Measurements from ENCODE around the gene LHX4. TPM values are rescaled to one million over a fixed set of nuclear protein-coding genes. Genes with fewer than 3 reads are reported as not detected.

LHX4 gene
- total and polyA plus RNA-seq, 4 donors, result under 0.01 to 0.19 (median 0.05) TPM

DNA sequence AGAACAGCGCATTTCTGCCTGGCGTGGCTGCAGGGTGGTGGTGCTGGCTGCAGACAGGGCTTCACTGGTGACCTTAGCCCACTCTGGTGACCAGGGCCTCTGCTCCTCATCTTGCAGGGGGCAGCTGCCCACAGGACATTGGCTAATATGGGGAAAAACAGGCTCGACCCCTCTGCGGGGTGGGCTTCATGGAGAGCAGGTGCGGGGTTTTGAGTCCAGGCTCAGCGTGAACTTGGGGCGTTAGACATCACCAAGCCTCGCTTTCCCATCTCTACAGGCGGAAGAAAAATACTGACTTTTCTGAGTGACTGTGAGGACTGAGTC is 24.4 kb downstream of the LHX4 start:
- TF ChIP-seq, protein P1, sequence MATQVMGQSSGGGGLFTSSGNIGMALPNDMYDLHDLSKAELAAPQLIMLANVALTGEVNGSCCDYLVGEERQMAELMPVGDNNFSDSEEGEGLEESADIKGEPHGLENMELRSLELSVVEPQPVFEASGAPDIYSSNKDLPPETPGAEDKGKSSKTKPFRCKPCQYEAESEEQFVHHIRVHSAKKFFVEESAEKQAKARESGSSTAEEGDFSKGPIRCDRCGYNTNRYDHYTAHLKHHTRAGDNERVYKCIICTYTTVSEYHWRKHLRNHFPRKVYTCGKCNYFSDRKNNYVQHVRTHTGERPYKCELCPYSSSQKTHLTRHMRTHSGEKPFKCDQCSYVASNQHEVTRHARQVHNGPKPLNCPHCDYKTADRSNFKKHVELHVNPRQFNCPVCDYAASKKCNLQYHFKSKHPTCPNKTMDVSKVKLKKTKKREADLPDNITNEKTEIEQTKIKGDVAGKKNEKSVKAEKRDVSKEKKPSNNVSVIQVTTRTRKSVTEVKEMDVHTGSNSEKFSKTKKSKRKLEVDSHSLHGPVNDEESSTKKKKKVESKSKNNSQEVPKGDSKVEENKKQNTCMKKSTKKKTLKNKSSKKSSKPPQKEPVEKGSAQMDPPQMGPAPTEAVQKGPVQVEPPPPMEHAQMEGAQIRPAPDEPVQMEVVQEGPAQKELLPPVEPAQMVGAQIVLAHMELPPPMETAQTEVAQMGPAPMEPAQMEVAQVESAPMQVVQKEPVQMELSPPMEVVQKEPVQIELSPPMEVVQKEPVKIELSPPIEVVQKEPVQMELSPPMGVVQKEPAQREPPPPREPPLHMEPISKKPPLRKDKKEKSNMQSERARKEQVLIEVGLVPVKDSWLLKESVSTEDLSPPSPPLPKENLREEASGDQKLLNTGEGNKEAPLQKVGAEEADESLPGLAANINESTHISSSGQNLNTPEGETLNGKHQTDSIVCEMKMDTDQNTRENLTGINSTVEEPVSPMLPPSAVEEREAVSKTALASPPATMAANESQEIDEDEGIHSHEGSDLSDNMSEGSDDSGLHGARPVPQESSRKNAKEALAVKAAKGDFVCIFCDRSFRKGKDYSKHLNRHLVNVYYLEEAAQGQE (IDR thresholded peaks at IDR 0.05), result no peak
- TF ChIP-seq GABPA (IDR thresholded peaks at IDR 0.05 in 1 of 2, conservative IDR thresholded peaks at IDR 0.05 in 1 of 2), result no peak
- no peak for TF ChIP-seq RAD21 (IDR thresholded peaks at IDR 0.05)
- TF ChIP-seq TAF1 (conservative IDR thresholded peaks at IDR 0.05), result no peak
- TF ChIP-seq FOXA1 (IDR thresholded peaks at IDR 0.05), result no peak
- TF ChIP-seq EGR1 (IDR thresholded peaks at IDR 0.05; ENCODE audit: low read depth in 2 of 2), result no peak
- no peak for TF ChIP-seq HNF4A (conservative IDR thresholded peaks at IDR 0.05)
- TF ChIP-seq, protein P2, sequence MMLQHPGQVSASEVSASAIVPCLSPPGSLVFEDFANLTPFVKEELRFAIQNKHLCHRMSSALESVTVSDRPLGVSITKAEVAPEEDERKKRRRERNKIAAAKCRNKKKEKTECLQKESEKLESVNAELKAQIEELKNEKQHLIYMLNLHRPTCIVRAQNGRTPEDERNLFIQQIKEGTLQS (IDR thresholded peaks at IDR 0.05), result no peak
- TF ChIP-seq NR2F2 (IDR thresholded peaks at IDR 0.05), result no peak
- no peak for TF ChIP-seq YY1 (IDR thresholded peaks at IDR 0.05)
- no peak for TF ChIP-seq HNF4G (IDR thresholded peaks at IDR 0.05)
- no peak for TF ChIP-seq JUND (IDR thresholded peaks at IDR 0.05)
- Histone ChIP-seq H3K9me3 (ENCODE audit: control insufficient read depth in 4 of 4, low read length in 3 of 4) (no peaks in the 10 kb centered on the region), H3K4me3 (ENCODE audit: low read depth in 1 of 3, low read length in 3 of 3) (no peak overlapping the region), H3K27me3 (ENCODE audit: control insufficient read depth in 4 of 4, insufficient read depth in 4 of 4, low read length in 3 of 4) (peaks cover 0 to 2% (median 0%) of the 10 kb centered on the region in 4 donors), H3K27ac (ENCODE audit: low read depth in 1 of 2, low read length in 2 of 2) (no peak overlapping the region), H3K4me1 (ENCODE audit: control insufficient read depth in 4 of 4, insufficient read depth in 4 of 4, low read length in 3 of 4) (no peaks in the 10 kb centered on the region), H3K9ac (ENCODE audit: low read depth in 1 of 2, low read length in 2 of 2) (no peak overlapping the region), H3K36me3 (ENCODE audit: control insufficient read depth in 4 of 4, insufficient read depth in 3 of 4, low read depth in 1 of 4, low read length in 3 of 4) (no peaks in the 10 kb centered on the region)
- DNase-seq (ENCODE audit: low spot score), result no peak
- WGBS, result 93% methylated on average over 9 of the region's 9 CpGs

DNA sequence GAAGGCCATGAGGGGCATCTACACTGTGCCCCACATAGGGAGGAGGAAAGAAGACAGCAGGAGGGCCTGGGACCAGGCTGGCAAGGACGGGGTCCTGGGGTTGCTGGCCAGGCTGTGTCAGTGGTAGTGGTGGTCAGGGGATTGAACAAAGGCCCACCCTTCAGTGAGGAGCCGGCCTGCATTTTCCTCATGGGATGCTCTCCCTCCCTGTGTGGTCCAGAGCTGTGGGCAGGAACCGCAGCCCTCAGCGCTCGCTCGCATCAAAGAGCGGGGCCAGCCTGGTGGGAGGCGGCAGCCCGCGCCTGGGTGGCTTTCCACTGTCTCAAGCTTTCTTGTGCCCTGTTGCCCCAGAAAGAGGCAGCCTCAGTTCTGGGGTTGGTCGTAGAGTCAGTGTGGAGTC is 24.8 kb downstream of the LHX4 start:
- TF ChIP-seq RXRA (IDR thresholded peaks at IDR 0.05), result no peak
- TF ChIP-seq, protein P2 (IDR thresholded peaks at IDR 0.05), result no peak
- H3K9me3 ChIP-seq (ENCODE audit: control insufficient read depth in 4 of 4, low read length in 3 of 4), result no peaks in the 10 kb centered on the region
- WGBS, result 92% methylated on average over 11 of the region's 11 CpGs
- H3K27ac ChIP-seq (ENCODE audit: low read depth in 1 of 2, low read length in 2 of 2), result no peak overlapping the region
- no peaks in the 10 kb centered on the region for H3K36me3 ChIP-seq (ENCODE audit: control insufficient read depth in 4 of 4, insufficient read depth in 3 of 4, low read depth in 1 of 4, low read length in 3 of 4)
- H3K9ac ChIP-seq (ENCODE audit: low read depth in 1 of 2, low read length in 2 of 2), result no peak overlapping the region
- peaks cover 0 to 2% (median 0%) of the 10 kb centered on the region in 4 donors for H3K27me3 ChIP-seq (ENCODE audit: control insufficient read depth in 4 of 4, insufficient read depth in 4 of 4, low read length in 3 of 4)
- DNase-seq (ENCODE audit: low spot score), result no peak
- no peak overlapping the region for H3K4me3 ChIP-seq (ENCODE audit: low read depth in 1 of 3, low read length in 3 of 3)
- H3K4me1 ChIP-seq (ENCODE audit: control insufficient read depth in 4 of 4, insufficient read depth in 4 of 4, low read length in 3 of 4), result no peaks in the 10 kb centered on the region

DNA sequence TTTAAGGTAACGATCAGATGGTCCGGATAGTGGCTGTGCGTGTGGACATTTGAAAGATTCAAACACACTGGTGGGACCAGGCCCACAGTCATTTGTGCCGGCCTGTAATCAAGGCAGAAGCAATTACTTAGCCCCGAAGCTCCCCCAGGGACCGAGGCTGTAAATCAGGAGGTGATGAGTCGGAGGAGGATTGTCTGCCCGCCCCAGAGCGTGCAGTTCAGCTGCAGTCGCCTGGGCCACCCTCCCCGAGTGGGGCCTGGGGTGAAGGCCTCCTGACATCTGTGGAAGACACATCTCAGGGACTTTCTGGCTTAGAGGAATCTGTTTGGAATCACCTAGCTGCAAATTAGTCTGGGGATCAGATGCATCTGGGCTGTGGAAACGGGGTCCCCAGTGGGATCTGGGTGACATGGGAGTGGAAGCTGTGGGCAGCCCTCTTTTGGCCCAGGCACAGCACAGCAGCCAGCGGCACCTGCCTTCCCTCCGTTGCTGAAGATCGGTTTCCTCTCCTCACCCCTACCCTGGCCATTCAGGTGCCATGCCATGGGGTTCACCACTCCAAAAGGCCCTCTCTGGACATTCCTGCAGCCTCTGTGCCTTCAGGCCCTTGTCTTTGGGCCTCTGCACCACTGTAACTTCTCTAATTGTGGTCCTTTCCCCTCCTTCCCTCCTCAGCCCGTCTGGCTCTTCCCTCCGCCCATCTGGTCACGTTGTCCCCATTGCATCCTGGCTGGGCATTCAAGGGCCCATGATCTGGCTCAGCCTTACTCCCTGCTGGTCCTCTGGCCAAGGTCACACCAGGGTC is 25.7 kb downstream of the LHX4 start:
- no peak overlapping the region for H3K27ac ChIP-seq (ENCODE audit: low read depth in 1 of 2, low read length in 2 of 2)
- peaks cover 0 to 2% (median 0%) of the 10 kb centered on the region in 4 donors for H3K27me3 ChIP-seq (ENCODE audit: control insufficient read depth in 4 of 4, insufficient read depth in 4 of 4, low read length in 3 of 4)
- no peaks in the 10 kb centered on the region for H3K4me1 ChIP-seq (ENCODE audit: control insufficient read depth in 4 of 4, insufficient read depth in 4 of 4, low read length in 3 of 4)
- 88% methylated on average over 18 of the region's 18 CpGs for WGBS
- TF ChIP-seq TAF1 (conservative IDR thresholded peaks at IDR 0.05) (no peak), NR2F2 (IDR thresholded peaks at IDR 0.05) (no peak), RAD21 (IDR thresholded peaks at IDR 0.05) (no peak), HNF4A (conservative IDR thresholded peaks at IDR 0.05) (no peak), GABPA (IDR thresholded peaks at IDR 0.05 in 1 of 2, conservative IDR thresholded peaks at IDR 0.05 in 1 of 2) (no peak), FOXA1 (IDR thresholded peaks at IDR 0.05) (no peak), RXRA (IDR thresholded peaks at IDR 0.05) (no peak), JUND (IDR thresholded peaks at IDR 0.05) (no peak), EGR1 (IDR thresholded peaks at IDR 0.05; ENCODE audit: low read depth in 2 of 2) (no peak), FOXA2 (IDR thresholded peaks at IDR 0.05) (no peak)
- TF ChIP-seq, protein P2 (IDR thresholded peaks at IDR 0.05), result no peak
- TF ChIP-seq, protein P3, sequence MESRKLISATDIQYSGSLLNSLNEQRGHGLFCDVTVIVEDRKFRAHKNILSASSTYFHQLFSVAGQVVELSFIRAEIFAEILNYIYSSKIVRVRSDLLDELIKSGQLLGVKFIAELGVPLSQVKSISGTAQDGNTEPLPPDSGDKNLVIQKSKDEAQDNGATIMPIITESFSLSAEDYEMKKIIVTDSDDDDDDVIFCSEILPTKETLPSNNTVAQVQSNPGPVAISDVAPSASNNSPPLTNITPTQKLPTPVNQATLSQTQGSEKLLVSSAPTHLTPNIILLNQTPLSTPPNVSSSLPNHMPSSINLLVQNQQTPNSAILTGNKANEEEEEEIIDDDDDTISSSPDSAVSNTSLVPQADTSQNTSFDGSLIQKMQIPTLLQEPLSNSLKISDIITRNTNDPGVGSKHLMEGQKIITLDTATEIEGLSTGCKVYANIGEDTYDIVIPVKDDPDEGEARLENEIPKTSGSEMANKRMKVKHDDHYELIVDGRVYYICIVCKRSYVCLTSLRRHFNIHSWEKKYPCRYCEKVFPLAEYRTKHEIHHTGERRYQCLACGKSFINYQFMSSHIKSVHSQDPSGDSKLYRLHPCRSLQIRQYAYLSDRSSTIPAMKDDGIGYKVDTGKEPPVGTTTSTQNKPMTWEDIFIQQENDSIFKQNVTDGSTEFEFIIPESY (IDR thresholded peaks at IDR 0.05), result no peak
- TF ChIP-seq, protein P4, sequence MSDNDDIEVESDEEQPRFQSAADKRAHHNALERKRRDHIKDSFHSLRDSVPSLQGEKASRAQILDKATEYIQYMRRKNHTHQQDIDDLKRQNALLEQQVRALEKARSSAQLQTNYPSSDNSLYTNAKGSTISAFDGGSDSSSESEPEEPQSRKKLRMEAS (IDR thresholded peaks at IDR 0.05), result no peak
- H3K9me3 ChIP-seq (ENCODE audit: control insufficient read depth in 4 of 4, low read length in 3 of 4), result no peaks in the 10 kb centered on the region
- H3K9ac ChIP-seq (ENCODE audit: low read depth in 1 of 2, low read length in 2 of 2), result no peak overlapping the region
- no peak for DNase-seq (ENCODE audit: low spot score)
- H3K4me3 ChIP-seq (ENCODE audit: low read depth in 1 of 3, low read length in 3 of 3), result no peak overlapping the region
- H3K36me3 ChIP-seq (ENCODE audit: control insufficient read depth in 4 of 4, insufficient read depth in 3 of 4, low read depth in 1 of 4, low read length in 3 of 4), result no peaks in the 10 kb centered on the region

Measured in liver (tissue), 9 donors.